ENCODE measurements around the gene VSNL1. TPM values are rescaled to one million over a fixed set of nuclear protein-coding genes. Genes with fewer than 3 reads are reported as not detected.

Gene VSNL1
- total RNA-seq, 1 donor from 2014 or later, result not detected

DNA sequence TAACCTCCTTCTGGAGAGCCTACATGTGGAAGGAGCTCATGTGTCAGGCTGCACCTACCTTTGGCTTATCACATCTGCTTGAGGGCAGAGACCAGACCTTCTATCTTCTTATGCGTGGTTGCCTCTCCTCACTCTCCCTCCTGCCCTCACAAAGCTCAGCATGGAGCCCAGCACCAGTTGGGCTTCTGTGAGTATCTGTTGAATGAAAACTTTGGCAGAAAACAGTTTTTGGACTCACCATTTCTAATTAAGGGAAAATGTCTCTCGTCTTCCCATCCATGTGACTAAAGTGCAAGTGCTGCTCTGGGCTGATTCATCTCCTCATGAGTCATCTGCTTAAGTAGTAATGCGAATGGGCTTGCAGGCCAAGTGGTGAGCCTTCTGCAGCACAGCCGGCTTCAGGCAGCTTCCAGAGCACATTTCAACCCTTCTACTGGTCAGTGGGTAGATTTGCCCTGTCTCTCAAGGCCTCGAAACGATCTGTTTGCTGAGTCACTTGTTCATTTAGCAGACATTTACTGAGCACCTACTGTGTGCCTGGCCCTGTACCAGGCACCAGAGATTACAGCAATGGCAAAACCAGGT, 102.6 kb downstream of the VSNL1 start:
- peak in 1 of 2 donors; percentile 95 for DNase-seq (ENCODE audit: low read depth in 2 of 2)

- DNase-seq (ENCODE audit: low read depth in 2 of 2), result peak in 1 of 2 donors; percentile 39
These were observed 104.7 kb downstream of the VSNL1 start for GRCh38 chr2:17644997-17645720.

DNA sequence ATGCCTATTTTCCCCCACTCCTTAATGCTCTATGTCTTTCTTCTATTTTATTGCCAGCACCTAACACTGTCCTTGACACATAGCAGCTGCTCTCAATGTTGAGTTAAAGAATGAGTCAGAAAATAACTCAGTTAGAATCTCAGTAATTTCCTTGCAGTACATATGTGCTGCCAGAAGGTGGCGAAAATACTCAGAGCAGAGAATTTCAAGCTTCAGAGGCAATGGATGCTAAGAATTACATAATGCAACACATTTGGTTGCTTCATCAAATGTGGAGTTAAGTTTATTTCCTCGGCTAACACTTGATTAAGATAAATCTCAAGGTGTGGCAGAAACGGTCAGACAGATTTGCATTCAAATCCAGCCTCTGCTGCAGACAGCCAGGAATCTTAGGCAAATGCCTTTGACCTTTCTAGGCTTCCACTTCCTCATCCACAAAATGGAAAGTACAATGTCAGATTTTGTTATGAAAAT, 105.6 kb downstream of the VSNL1 start:
- DNase-seq (ENCODE audit: low read depth in 2 of 2), result peak; percentile 73 to 79

GRCh38 chr2:17646838-17647701, 106.6 kb downstream of the VSNL1 start:
- DNase-seq (ENCODE audit: low read depth in 2 of 2), result no peak

- no peak for DNase-seq (ENCODE audit: low read depth in 2 of 2)
These were observed 108.1 kb downstream of the VSNL1 start for GRCh38 chr2:17648581-17648980.

DNA sequence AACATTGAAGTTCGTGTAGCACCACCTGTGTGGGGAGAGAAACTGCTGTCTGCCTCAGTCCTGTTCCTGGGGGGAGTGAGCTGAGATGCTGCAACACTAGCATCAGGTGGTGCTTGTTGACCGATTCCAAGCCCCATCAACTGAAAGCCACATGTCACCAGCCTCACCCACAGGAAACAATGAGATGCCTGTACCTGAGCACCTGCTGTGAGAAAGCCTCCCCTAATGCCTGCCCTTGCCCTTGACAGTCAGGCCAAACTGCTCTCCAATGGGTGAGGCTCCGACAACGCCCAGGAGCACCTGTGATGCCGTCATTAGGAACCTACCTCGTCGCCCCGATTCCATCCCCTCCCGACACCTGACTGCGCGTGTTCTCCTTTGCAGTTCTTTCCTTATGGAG, 108.5 kb downstream of the VSNL1 start:
- no peak for DNase-seq (ENCODE audit: low read depth in 2 of 2)

GRCh38 chr2:17652681-17653394, 112.3 kb downstream of the VSNL1 start:
- DNase-seq (ENCODE audit: low read depth in 2 of 2), result peak in 1 of 2 donors; percentile 21

DNA sequence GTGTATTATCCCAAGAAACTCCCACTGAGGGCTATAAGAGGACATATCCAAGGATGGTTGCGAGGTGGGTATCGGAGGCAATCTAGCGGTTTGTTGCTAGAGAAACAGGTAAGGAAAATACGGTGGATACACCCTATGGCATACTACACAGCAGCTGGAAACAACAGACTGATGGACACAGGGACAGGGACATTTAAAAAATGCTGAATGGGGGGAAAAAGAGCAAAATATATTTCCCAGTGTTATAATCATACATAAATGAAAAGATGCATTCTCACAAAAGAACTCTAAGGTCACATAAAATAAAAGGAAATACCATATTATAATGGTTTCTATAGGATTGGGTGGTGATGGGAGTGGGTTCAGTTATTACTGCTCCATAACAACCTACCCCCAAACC, 117.3 kb downstream of the VSNL1 start:
- DNase-seq (ENCODE audit: low read depth in 2 of 2), result no peak

DNA sequence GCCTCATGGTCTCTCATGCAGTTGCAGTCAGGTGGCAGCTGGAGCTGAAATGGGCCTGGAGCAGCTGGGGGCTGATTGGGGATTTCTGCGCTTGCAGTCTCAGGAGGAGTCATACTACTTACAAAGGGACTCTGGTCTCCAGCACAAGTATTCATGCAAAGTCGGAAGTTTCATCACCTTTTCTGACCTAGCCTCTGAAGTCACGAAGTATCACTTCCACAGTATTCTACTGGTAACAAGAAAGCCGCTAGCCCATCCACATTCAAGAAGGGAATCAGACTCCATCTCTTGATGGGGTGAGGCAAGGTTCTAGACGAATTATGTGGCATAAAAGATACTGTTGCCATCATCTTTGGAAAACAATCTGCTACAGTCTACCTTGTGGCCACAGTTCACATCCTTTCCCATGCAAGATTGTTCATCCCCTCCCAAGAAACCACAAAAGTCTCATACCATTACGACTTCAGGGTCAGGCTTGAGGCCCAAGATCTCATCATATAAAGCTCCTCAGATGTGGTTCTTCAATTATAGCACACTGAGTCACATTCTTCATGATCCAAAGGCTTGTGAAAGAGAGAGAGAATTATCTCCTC, 117.9 kb downstream of the VSNL1 start:
- DNase-seq (ENCODE audit: low read depth in 2 of 2), result no peak

DNA sequence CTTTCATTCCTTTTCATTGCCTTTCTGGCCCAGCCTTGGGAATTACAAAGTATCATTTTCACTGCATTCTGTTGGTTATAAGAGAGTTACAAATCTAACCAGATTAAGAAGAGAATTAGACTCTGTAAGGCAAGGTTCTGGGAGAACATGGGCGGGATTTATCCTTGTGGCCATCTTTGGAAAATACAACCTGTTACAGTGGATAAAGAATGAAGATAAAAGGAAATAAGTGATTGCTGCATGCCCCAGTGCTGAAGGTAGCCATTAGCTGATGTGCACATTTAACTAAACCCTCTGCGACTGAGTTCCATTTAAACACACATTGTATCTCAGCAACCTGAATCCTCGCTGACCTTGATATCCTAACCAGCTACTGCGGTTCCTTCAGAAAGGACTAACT, 119.7 kb downstream of the VSNL1 start:
- DNase-seq (ENCODE audit: low read depth in 2 of 2), result no peak

DNA sequence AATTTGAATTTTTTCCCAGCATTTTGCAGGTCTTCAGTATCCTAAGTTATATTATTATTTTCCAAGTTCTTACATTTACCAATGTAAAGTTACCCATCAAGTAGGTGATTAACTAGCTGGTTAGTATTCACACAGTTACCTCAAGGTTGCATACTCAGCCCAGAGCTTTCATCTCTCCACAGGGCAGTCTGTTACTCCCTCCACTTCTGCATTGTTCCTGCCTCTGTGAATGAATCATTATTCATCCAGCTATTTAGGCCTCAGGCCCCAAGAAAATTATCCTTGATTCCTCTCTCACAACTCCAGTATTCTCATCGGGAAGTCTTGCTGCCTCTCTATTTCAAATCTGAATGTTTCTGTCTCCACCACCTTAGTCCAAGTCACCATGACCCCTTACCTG, 121.0 kb downstream of the VSNL1 start:
- no peak for DNase-seq (ENCODE audit: low read depth in 2 of 2)

- DNase-seq (ENCODE audit: low read depth in 2 of 2), result no peak
These were observed 122.2 kb downstream of the VSNL1 start for GRCh38 chr2:17662723-17663122.

DNA sequence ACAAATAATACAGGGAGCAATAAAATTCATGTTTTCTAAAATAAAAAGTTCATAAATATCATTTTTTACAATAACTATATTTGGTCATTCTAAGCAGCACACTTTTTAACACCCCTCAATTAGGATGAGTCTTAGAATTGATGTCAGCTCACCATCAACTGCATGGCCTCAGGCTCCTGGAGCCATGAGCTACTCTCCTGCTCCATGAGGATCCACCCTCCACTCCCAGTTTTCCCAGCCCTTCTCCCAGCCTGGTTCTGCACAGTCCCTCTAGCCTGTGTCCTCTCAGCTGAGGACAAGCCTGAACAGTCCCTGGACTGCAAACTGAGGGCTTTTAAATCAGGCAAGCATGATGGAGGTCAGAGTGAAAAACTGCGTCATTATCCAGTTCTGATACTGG, 124.0 kb downstream of the VSNL1 start:
- no peak for DNase-seq (ENCODE audit: low read depth in 2 of 2)

GRCh38 chr2:17667898-17668297, 127.4 kb downstream of the VSNL1 start:
- no peak for DNase-seq (ENCODE audit: low read depth in 2 of 2)

GRCh38 chr2:17672583-17673317, 132.3 kb downstream of the VSNL1 start:
- DNase-seq (ENCODE audit: low read depth in 2 of 2), result peak in 1 of 2 donors; percentile 43

DNA sequence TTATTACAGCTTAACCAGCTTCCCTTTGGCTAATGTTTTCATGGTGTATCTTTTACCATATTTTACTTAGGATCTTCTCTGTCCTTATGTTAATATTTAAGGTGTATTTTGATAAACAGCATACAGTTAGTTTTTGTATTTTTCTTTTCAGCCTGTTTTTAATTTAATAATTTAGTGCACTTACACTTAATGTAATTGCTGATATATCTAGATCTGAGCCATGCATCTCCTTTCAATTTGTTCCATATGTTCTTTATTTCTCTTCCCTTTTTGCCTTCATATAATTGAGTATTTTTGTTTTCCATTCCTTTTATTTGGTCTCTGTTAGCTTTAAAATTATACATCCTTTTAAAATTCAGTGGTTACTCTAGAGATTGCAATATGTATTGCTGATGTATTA, 134.3 kb downstream of the VSNL1 start:
- no peak for DNase-seq (ENCODE audit: low read depth in 2 of 2)

DNA sequence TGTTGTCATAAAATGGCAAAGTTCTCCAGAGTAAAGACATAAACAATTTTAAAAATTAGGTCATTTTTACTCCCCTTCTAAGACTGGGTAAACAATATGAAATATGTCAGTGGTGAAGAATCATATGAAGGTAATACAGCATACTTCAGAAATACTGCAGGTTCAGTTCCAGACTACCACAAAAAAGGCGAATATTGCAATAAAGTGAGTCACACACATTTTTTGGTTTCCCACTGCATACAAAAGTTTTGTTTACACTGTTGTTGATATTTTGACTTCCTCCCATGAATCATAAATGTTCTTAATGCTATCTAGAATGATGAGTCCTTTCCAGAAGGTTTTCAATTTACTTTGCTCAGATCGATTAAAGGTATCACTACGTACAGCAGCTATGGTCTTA, 139.6 kb downstream of the VSNL1 start:
- DNase-seq (ENCODE audit: low read depth in 2 of 2), result no peak

DNA sequence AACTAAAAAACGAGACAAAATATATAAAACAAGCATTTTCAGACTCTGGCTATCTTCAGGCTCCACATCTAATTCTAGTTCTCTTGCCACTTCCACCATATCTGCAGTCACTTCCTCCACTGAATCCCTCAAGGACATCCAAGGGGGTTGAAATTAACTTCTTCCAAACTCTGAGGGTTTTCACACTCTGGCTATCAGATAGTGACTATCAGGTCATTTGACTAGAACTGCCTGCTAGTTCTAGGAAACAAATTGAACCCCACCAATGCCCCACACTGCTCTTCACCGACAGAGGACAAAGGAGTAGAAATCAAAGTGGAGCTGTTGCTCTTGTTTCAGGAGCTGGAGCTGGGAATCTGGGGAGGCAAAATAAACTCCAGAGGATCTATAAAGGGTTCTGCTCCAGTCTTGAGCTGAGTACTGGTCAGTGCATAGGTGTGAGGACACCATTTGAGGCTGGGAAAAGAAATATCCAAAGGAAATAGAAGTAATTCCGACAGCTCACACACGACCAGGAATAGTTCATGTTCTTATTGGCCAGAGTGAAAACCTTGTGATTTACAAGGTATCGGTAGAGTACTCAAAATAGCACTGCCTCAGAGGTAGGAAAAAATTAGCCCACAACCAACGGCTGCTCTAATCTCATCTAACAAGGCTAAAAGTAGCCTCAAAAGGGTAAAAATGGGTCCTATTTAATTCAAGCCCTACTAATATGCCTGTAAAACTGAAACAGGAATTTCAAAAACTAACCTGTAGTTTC, 141.8 kb downstream of the VSNL1 start:
- no peak for DNase-seq (ENCODE audit: low read depth in 2 of 2)

- DNase-seq (ENCODE audit: low read depth in 2 of 2), result no peak
These were observed 143.5 kb downstream of the VSNL1 start for GRCh38 chr2:17683981-17684380.

GRCh38 chr2:17688600-17688999, 148.1 kb downstream of the VSNL1 start:
- DNase-seq (ENCODE audit: low read depth in 2 of 2), result no peak

Data from lung microvascular endothelial cell (primary cell).